ENCODE measurements around the gene TBC1D14. TPM values are rescaled to one million over a fixed set of nuclear protein-coding genes. Genes with fewer than 3 reads are reported as not detected.

TBC1D14 gene
- total RNA-seq, 2 donors from 2014 or later: 42.3 to 43.5 TPM

DNA sequence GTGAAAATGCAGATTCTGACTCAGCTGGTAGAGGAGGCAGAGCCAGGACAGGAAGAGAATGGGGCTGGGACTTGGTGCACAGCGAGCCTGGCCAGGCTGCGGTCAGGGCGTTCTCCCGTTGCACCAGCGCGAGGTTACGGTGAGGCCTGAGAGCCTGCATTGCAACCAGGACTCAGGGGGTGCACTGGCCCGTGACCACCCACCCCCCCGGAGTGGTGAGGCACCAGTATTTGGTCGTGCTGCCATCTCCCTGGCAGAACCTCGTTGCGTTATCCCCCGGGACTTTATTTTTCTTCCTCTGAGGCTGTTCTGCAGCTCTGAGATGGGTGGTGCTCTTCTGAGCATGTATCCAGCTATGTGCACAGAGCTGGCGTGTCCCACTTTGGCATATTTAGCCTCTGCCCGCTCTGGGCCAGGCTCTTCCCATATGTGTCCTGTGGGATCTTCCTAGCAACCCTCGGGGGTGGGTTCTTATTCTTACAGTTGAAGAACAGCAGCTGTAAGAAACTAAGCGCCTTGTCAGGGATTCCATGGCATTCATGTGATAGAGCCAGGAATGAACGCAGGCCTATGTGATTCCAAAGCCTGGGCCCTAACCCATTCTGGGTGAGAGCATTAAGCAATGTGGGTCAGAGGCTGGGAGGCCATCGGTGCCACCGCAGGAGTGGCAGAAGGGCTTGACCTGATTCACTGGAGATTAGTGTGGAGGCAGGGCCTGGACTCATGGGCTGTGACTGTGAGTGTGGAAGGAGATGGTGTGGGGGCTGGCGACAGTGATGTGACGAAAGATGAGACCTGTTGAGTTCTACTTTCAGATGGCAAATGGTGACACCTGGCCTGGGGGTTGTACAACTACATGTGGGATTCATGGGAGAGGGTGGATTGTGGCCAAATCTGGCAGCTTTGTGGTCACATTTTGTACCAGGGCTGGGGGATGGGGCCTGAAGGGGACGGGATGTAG is 136.6 kb downstream of the TBC1D14 start:
- Mint-ChIP-seq H3K4me1 (peaks cover 42% of the 10 kb centered on the region), H3K27me3 (ENCODE audit: insufficient read depth) (peaks cover 11% of the 10 kb centered on the region), H3K36me3 (ENCODE audit: low read depth) (no peaks in the 10 kb centered on the region), H3K9me3 (no peaks in the 10 kb centered on the region), H3K27ac (peak overlapping the region; percentile 36), H3K4me3 (no peak overlapping the region)
- Histone ChIP-seq H3K27ac (ENCODE audit: low read depth, low read length) (no peak overlapping the region), H3K27me3 (ENCODE audit: control insufficient read depth, insufficient read depth, low read length, poor library complexity, severe bottlenecking) (peaks cover 9% of the 10 kb centered on the region), H3K4me1 (ENCODE audit: control insufficient read depth, insufficient read depth, low read length) (no peaks in the 10 kb centered on the region), H3K9me3 (ENCODE audit: control insufficient read depth, low read length) (no peaks in the 10 kb centered on the region), H3K9ac (ENCODE audit: extremely low read depth, low read length, poor library complexity, severe bottlenecking) (no peak overlapping the region), H3K36me3 (ENCODE audit: control insufficient read depth, insufficient read depth, low read length) (no peaks in the 10 kb centered on the region), H3K4me3 (ENCODE audit: low read length) (no peak overlapping the region)
- TF ChIP-seq, protein P1, sequence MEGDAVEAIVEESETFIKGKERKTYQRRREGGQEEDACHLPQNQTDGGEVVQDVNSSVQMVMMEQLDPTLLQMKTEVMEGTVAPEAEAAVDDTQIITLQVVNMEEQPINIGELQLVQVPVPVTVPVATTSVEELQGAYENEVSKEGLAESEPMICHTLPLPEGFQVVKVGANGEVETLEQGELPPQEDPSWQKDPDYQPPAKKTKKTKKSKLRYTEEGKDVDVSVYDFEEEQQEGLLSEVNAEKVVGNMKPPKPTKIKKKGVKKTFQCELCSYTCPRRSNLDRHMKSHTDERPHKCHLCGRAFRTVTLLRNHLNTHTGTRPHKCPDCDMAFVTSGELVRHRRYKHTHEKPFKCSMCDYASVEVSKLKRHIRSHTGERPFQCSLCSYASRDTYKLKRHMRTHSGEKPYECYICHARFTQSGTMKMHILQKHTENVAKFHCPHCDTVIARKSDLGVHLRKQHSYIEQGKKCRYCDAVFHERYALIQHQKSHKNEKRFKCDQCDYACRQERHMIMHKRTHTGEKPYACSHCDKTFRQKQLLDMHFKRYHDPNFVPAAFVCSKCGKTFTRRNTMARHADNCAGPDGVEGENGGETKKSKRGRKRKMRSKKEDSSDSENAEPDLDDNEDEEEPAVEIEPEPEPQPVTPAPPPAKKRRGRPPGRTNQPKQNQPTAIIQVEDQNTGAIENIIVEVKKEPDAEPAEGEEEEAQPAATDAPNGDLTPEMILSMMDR (conservative IDR thresholded peaks at IDR 0.05): no peak
- WGBS, 2 experiments (ENCODE audit: insufficient coverage in 1 of 2, insufficient read length in 1 of 2): 95% methylated on average over 13 to 23 of the region's 23 CpGs
- peak; percentile 34 for DNase-seq

DNA sequence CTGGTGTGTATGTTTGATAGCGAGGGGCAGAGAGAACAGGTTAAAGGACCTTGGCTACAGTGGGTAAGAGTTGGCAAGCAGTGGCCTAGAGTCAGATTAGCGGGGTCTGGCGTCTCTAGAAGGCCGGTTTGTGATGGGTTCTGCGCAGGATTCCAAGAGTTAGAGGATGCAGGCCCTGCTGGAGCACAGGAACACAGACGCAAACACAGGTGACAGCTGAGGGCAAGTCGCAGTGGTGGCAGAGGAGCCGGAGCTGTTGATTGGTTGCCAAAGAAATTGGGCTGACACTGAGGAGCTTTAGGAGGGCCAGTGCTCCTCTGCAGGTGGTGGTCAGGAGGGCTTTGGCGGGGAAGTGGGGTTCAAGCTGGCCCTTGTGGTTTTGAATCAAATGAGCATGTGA is 137.3 kb downstream of the TBC1D14 start:
- no peaks in the 10 kb centered on the region for H3K9me3 Mint-ChIP-seq
- 89 to 93% methylated on average over 3 to 9 of the region's 9 CpGs for WGBS, 2 experiments (ENCODE audit: insufficient coverage in 1 of 2, insufficient read length in 1 of 2)
- TF ChIP-seq, protein P1 (conservative IDR thresholded peaks at IDR 0.05): no peak

DNA sequence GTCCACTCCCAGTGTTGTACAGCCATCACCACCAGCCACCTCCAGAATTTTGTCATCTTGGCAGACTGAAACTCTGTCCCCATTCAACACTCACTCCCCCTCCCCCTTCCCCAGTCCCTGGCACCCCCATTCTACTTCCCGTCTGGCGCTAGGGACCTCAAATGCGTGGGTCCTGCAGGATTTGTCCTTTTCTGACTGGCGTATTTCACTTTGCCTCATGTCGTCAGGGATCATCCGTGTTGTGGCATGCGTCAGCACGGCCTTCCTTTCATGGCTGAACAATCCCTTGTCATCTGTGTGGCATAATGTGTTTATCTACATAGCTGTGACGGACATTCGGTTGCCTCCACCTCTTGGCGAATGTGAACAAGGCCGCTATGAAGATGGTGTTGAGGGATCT is 139.0 kb downstream of the TBC1D14 start:
- DNase-seq: no peak
- no peaks in the 10 kb centered on the region for H3K9me3 ChIP-seq (ENCODE audit: control insufficient read depth, low read length)
- 93 to 100% methylated on average over 10 to 12 of the region's 12 CpGs for whole genome bisulfite sequencing, 2 experiments (ENCODE audit: insufficient coverage in 1 of 2, insufficient read length in 1 of 2)
- H3K4me3 Mint-ChIP-seq: no peak overlapping the region
- no peaks in the 10 kb centered on the region for H3K27me3 ChIP-seq (ENCODE audit: control insufficient read depth, insufficient read depth, low read length, poor library complexity, severe bottlenecking)
- peaks cover 4% of the 10 kb centered on the region for H3K36me3 Mint-ChIP-seq (ENCODE audit: low read depth)
- peaks cover under 1% of the 10 kb centered on the region for H3K36me3 ChIP-seq (ENCODE audit: control insufficient read depth, insufficient read depth, low read length)
- no peaks in the 10 kb centered on the region for H3K9me3 Mint-ChIP-seq
- no peaks in the 10 kb centered on the region for H3K27me3 Mint-ChIP-seq (ENCODE audit: insufficient read depth)
- H3K27ac ChIP-seq (ENCODE audit: low read depth, low read length): no peak overlapping the region
- TF ChIP-seq, protein P1 (conservative IDR thresholded peaks at IDR 0.05): no peak
- H3K4me1 ChIP-seq (ENCODE audit: control insufficient read depth, insufficient read depth, low read length): no peaks in the 10 kb centered on the region
- no peak overlapping the region for H3K4me3 ChIP-seq (ENCODE audit: low read length)
- peaks cover 33% of the 10 kb centered on the region for H3K4me1 Mint-ChIP-seq
- H3K9ac ChIP-seq (ENCODE audit: extremely low read depth, low read length, poor library complexity, severe bottlenecking): no peak overlapping the region
- H3K27ac Mint-ChIP-seq: no peak overlapping the region

More for the DNA sequence above, 137.3 kb downstream of the TBC1D14 start:
- peaks cover 2% of the 10 kb centered on the region for H3K36me3 Mint-ChIP-seq (ENCODE audit: low read depth)
- Histone ChIP-seq H3K9me3 (ENCODE audit: control insufficient read depth, low read length) (no peaks in the 10 kb centered on the region), H3K36me3 (ENCODE audit: control insufficient read depth, insufficient read depth, low read length) (no peaks in the 10 kb centered on the region), H3K27me3 (ENCODE audit: control insufficient read depth, insufficient read depth, low read length, poor library complexity, severe bottlenecking) (peaks cover 1% of the 10 kb centered on the region), H3K27ac (ENCODE audit: low read depth, low read length) (no peak overlapping the region), H3K9ac (ENCODE audit: extremely low read depth, low read length, poor library complexity, severe bottlenecking) (no peak overlapping the region), H3K4me1 (ENCODE audit: control insufficient read depth, insufficient read depth, low read length) (no peaks in the 10 kb centered on the region), H3K4me3 (ENCODE audit: low read length) (no peak overlapping the region)
- no peak overlapping the region for H3K4me3 Mint-ChIP-seq
- H3K4me1 Mint-ChIP-seq: peaks cover 37% of the 10 kb centered on the region
- DNase-seq: peak; percentile 41
- H3K27ac Mint-ChIP-seq: no peak overlapping the region
- peaks cover 4% of the 10 kb centered on the region for H3K27me3 Mint-ChIP-seq (ENCODE audit: insufficient read depth)

Measured in endodermal cell (in vitro differentiated cells).